HG02870 (cell line): Measurements from ENCODE around the gene OPCML.

Experiments
- ATAC-seq: cut with Tn5 transposase; IDR thresholded peaks from one replicate; pipeline ENCODE4 v1.9.1; 2021; ENCODE audit warnings: mild to moderate bottlenecking, moderate library complexity; ENCODE audit not compliant: unreplicated experiment

OPCML gene

DNA sequence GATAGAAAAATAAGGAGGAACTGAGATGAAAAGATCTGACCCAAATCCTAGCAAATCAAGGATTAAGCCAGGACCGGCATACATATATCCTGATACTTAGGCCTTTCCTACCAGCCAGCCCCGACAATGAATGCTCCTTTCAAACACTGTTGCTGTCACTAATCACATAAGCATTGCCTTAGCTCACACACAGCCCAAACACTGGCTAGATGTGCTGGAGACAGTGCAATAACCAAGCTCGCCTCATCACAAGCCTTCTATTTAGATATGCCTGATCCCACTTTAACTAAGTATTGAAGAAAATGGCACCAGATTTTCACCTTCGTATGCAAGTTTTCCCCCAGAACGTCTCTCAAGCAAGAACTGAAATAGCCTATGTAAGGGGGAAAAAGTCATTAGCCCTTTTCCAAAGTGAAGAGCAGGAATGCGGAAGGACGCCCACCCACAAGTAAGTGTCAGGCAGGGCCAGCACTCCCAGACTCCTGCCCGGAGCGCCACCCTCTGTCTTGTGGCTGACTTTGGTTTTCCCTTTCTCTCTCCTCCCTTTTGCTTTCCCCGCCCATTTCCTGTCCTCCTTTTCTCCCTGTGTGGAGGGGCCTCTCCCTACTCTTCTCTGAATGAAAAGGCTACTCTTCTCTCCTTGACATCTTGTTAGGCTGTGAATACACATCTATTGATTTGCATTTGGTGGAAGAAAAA is 8.9 kb upstream of the OPCML start:
- no peak for ATAC-seq

DNA sequence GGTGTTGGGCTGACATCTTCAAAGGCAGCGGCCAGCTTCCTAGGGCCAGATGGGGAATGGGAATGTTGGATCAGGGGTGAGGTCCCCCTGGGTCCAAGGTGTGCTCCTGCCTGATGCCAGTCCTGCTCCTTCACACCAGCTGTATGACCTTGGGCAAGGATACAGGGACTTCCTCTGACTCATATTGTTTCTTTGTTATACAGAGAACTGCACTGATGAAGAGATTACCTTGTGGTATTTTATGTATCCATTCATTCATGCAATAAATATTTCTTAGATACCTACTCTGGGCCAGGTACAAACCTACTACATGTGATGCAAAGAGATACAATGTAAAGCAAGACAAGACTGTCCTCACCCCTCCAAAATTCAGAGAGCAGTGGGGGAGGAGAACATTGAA is 3.9 kb upstream of the OPCML start:
- ATAC-seq = no peak

DNA sequence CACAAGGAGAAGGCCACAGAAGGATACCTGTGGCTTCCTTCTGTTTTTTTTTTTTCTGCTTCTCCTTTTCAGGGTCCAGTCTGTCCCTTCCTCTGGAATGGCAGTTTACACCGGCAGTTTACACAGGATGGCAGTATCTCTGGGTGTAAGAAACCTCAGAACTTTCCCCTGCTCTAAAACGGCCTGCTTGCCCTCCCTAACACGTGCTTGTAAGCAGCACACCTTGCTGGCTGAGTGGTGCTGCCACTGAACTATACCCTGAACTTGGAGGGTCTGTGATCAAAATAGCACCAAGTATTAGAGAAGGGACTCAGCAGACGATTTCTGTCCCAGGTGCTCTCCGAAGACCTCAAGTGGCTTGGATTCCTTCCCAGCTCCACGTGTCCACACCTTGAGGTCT is 904 bp upstream of the OPCML start:
- no peak for ATAC-seq

DNA sequence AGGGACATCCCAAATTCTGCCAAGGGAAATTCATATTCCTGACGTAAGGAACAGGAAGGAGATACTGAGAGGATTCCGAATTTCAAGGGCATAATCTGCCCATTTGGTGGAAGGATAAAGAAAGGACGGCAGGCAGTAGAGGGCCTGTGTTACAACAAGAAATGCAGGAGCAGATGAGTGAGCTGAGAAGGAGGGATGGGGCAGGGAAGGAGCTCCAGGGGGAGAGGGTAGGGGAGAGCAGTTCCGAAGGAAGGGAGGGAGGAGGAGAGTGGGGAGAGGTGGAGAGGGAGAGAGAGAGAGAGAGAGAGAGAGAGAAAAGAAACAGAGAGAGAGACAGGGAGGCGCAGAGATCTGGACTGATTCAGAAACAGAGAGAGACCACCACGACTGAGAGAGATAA is 843 bp downstream of the OPCML start:
- no peak for ATAC-seq

DNA sequence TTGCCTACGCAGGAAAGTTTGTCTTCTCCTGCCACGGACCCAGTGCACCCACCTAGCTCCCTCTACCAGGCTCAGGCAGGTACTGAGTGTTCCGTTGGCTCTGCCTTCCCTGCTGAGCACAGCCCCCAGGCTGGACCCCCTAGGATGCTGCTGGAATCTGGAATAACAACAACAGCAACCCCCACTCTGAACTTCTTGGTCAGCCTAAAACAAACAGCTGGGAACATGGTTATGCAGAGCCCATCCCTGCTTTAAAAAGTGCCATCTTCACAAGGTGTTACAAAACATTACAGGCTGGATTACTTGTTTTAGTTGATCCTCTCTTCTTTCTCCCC is 1.8 kb downstream of the OPCML start:
- no peak for ATAC-seq

DNA sequence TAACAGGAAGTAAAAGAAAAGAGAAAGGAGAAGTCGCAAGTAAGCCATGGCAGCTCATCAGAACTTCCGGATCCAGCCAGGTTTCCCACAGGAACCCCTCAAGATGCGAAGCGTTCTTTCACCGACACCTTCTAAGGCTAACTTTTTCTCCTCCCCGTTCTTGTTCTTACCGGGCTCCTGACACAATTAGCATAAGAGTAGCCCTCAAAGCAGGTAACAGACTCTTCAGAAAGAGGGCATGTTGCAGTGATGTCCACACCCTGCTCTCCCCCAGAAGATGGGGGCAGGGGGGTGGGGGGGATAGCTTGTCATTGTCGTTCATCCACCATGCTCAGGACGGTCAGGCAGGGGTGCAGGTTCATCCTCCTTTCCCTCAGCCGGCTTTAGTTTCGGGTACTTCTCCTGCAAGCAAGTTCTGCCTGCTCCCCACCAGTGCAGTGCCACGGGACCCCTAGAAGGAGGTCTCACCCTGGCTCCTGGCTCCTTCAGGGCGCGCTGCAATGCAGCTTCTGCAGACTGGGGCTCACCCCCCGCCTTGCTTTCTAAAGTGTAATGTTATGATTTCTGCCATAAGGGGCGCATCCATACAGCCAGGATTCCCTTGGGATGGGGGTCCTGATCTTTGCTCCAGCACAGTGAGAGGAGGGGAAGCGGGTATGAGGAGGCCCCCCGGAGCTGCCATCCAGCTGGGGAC is 2.3 kb downstream of the OPCML start:
- no peak for ATAC-seq

DNA sequence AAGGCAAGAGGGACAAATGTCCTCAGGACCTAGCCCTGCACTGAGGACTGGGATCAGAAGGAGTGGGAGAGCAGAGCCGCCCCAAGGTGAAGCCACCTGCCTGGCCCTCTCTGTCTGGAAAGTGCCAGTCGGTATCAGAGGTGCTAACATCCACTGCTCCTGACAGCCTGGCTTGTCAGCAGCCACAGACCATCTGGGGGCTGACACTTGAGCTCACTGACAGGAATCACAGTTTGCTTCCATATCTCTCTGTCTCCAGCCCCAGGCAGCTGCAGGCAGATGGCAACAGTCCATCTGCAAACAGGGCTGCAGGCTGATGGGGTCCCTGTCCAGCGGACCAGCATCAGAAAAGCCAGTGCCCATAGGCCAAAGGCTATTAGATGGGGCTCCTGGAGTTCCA is 5.5 kb downstream of the OPCML start:
- ATAC-seq = no peak

DNA sequence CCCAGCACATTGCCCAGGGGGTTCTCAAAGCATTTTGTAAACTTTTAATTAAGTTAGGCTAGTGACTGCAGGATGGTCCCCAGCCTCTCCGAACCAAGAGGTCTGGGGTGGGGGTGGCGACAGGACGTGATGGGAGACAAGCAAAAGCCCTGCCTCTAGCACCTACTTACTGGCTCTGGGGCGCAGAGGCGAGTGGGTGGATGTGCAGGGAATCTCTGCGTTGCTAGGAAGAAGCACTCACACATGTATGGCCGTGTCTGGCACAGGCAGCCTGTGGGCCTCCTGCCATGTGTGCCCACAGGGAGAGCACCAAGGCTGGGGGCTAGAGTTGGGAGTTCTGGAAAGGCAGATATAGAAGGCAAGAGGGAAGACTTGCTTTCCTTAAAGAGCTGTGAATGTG is 6.3 kb downstream of the OPCML start:
- no peak for ATAC-seq

DNA sequence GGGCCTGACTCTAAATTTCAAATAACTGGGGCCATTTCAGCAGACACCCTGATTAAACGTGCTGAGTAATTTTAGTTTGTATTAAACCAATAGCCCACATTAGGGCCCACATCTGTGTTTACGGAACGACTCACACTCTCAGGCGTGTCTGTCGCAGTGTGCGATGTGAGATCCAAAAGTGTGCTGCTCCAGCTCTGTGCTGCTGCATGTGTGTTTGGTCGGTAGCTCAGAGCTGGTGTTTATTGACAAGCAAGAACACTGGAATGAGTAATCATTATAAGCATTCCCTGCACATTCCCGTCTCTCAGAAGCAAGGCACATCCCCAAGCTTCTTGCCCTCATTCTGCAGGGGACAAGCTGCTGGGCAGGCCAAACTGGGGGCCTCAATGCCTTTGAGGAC is 7.8 kb downstream of the OPCML start:
- no peak for ATAC-seq

DNA sequence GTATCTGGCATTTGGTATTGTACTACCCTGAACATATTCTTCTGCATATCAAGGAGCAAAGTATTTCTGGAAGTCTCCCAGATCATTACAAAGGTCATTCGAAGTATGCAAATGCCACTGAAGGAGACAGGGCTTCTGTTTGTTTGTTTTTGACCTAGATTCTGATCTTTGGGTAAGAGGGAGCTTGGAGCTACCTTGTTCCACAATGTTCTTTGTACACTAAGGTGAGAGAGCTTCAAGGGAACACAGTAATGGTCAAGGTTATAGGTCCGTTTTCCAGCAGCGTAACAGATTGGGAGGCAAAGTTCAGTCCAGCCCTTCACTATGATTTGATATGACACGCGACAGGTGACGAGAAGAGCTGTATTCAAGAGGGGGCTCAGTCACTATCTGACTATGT is 10.0 kb downstream of the OPCML start:
- ATAC-seq = no peak

DNA sequence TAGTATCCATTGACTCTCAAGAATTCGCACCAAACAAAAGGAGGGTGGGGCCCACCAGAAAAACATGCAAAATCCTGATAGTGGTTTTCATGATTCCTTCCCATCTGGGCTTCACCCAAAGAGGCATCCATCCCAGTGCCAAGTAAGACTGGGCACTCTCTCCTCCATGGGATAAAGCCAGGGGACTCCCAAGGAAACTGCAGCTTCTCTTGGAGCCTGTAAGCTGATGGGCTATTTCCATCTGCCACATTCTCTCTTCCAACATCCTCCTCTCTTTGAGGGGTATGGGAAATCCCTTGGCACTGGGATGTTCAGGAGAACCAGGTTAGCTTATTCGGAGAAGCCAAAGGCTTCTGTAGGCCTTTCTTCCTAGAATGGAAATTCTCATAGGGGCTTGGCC is 10.8 kb downstream of the OPCML start:
- ATAC-seq = no peak

DNA sequence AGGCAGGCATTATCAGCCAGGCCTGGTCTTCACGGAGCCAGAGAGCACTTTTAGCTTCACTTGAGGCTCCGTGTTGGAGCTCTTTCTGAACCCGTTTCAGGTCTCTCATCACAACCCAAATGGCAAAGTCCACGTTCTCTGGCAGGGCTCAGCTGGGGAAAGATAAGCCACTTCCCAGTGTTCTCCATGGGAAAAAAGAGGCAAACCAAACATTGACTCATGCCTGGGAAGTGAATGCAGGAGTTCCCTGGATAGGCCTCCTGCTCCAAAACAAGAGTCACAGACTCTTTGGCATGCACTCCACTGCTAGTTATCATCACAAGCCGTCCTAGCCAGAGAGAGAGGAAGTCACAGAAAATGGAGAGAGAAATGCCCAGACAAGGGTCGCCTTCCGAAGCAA is 11.6 kb downstream of the OPCML start:
- no peak for ATAC-seq

DNA sequence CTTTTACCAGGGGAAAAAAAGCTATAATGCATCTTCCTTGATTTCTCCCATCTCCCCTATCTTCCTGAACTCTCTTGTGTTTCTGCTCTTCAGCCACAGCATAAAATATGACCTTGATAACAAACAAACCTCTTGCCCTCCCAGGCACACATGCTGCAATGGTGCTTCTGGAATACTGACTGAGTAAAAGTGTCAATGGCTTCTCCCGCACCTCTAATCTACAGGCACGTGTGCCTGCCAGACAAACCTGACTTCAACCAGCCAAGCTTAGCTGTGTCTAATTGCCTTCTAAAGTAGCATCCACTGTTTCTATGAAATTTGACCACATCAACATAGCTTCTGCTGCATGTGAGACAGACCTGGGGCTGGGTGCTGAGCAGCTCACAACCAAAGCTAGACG is 12.7 kb downstream of the OPCML start:
- ATAC-seq = no peak

DNA sequence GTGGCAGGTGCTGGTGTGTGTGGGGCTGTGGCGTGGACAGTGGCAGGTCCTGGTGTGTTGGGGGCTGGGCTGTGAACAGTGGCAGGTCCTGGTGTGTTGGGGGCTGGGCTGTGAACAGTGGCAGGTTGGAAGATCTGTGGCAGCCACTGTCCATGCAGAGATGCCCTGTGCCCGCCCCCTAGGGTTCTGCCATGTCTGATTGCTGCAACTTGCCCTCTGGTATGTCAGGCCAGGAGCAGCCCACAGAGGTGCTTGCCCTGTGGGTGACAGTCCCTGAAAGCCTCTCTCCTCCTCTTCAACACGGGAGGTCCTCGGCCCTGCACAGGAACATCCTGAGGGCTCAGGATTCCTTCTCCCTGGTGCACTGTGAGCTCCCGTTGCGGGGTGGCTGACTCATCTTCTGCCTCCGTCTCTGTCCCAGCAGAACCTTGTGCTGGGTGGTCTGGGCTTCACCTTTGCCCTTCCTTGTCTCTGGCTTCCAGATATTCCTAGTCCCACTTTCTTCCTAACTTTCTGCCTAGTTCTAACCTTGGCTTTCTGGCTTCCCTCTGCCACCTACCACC is 13.5 kb downstream of the OPCML start:
- no peak for ATAC-seq

DNA sequence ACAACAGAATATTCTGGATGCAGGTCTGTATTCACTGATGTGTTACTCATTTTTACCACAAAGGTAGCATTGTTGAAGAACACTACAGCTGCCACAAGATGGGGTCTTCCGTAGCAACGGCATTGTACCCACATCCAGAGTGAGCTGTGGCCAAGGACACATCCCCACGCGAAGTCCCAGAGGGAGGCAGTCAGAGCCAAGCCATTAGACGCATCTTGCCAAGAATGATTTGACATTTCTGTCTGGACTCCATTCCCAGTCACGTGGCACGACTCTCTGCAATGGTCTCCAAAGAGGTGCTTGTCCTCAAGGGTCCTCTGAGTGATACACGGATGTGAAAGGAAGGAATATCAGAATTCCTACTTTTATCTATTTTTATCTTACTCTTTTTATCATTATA is 15.5 kb downstream of the OPCML start:
- no peak for ATAC-seq

DNA sequence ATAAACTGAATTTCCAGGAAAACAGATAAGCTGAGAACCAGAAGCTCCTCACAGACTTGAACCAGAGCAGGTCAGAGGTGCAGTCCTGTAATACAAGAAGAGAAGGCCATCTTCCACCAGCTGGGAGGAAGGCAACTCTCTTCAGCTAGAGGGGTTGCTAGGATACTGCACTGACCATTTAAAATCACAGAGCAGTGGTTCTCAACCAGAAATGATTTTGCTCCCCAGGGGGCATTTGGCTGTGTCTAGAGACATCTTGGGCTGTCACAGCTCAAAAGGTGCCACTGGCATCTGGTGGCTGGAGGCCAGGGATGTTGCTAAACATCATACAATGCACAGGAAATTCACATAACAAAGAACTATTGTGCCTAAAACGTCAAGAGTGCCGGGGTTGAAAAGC is 17.2 kb downstream of the OPCML start:
- ATAC-seq = no peak

DNA sequence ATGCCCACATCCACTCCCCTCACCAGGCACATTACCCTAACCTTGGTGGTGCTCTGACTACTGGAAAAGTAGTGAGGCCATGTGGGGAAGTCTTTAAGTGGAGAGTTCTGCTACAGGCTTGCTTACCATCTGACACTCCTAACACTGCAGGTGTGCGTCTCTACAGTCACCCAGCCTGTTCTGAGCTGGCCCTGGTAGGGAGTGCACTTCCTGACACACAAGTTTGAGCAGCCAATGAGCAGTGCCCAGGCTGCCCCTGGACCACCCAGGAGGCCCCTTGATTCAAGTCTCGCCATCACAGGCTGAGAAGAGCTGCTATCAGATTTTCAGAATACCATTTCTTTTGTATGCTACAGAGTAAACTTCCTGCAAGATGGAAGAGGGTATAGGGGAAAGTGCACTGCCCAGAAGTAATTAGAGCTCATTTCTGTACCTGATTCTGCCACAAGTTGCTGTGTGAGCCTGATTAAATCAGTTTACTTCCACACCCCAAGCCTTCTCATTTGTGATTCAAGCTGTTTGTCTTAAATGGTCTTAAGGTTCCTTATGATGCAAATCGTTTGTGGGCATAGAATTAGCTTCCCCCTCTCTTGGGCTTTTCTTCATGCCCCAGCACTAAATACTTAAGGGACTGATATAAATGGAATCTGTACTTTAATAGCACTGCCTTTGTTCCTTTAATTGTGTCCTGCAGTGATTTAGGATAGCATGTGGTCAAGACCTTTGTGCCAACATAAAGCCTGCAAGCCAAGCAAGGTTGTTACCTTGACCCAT is 22.2 kb downstream of the OPCML start:
- ATAC-seq = no peak

DNA sequence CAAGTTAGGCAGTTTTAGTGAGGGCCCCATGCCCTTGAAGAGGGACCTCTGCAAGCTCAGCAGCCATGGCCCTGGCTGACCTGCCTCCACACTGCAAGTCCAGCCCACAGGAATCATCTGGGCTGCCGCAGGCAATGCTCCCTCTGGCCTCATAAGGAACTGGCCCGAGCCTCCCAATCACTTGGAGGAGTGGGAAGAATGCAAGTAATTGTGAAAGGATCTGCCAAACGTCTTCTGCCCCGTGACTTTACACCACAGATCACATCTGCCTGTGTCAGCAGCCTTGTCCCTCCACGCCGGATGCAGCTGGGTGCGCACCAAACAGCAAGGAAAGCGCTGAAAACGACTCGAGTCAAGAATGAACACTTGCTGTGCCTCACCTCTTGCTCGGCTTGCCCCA is 23.8 kb downstream of the OPCML start:
- ATAC-seq = no peak

DNA sequence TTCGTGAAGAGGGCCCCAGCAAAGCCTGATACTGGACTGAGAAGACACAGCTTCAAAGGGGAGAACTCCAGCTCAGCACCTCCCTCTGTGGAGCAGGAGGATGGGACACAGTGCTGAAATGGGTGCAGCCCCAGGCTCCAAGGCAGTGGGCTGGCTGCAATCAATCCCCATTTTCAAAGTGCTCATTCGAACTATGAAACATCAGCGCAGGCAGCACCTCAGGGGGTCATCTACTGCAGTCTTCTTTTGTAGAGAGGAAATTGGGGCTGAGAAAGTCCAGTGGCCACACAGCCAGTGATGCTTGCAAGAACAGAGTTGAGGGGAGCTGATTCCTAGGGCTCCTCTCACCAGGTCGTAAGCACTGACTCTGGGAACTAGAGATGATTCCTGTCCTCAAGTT is 25.1 kb downstream of the OPCML start:
- no peak for ATAC-seq

DNA sequence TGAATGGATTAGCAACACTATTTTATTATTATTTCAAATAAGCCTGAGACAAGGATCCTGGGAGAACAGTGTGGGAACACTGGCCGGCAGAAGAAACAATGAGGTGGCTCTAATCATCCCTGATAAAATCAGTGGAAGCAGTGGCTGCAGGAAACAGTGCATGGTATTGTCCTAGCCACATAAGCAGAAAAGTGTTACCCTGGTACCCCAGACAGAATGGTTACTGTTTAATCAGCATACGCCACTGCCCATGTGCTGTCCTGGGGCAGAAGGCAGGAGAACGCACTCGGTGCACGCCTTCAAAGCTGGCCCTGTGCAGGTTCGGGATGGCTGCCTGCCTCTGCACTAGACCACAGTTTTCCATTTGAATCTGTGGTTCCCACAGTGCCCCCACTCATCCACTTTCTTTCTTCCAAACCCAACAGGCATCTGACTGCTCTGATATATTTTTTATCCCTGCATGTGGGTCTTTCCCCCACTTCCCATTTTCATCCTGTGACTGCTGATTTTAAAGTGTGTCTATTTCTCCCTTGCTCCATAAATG is 25.7 kb downstream of the OPCML start:
- ATAC-seq = no peak

DNA sequence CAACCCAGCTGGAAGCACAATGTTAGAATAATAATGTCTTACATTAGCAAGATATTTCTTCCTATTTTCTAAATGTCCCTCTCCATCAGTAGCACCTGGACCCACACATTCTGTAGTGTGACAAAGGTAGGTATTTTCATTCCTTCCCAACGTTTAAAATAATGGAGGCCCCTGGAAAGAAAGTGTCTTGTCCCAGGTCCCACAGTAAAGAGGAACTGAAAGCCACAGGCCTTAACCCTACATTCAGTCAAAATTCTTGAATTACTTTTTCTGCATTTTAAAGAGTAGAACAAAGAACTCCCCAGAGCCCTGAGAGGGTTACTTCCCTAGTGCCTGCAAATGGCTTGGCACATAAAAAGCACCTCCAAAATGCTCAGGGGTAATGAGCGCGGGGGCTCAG is 26.3 kb downstream of the OPCML start:
- peak; percentile 93 for ATAC-seq

DNA sequence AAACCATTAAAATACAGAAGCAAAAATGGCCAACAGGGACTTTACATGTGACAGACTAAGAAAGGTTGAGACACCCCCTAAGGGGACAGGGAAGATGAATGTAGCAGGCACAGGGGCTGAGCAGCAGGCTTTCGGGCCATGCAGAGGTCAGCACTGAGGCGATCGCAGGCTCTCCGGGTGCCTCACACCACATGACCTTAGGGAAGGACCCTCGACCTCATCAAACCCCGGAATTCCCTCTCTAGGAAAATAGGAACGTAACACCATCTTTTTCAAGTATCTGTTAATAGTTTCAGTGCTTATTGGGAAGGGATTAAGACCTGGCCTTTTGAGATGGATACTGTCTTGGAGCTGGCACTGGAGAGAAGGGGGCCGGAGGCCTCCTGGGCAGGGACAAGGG is 27.4 kb downstream of the OPCML start:
- no peak for ATAC-seq
